Glutamatergic neuron (in vitro differentiated cells): ENCODE results near the gene TNS3. TPM values are rescaled to one million over a fixed set of nuclear protein-coding genes. Genes with fewer than 3 reads are reported as not detected.

ENCODE experiments used
- DNase-seq: peaks from one replicate; pipeline ENCODE4 v3.0.0; 2022
- H3K27ac Mint-ChIP-seq: one replicate; pipeline ENCODE4 v1.8.0; 2020; ENCODE audit warnings: mild to moderate bottlenecking, mixed read lengths, inconsistent platforms; ENCODE audit not compliant: unreplicated experiment
- H3K27me3 Mint-ChIP-seq: one replicate; pipeline ENCODE4 v1.8.0; 2020; ENCODE audit warnings: mild to moderate bottlenecking, moderate library complexity, mixed read lengths, inconsistent platforms; ENCODE audit not compliant: unreplicated experiment
- H3K36me3 Mint-ChIP-seq: one replicate; pipeline ENCODE4 v1.8.0; 2020; ENCODE audit warnings: mild to moderate bottlenecking, mixed read lengths, inconsistent platforms; ENCODE audit not compliant: unreplicated experiment
- H3K4me1 Mint-ChIP-seq: one replicate; pipeline ENCODE4 v1.8.0; 2020; ENCODE audit warnings: mild to moderate bottlenecking, low read depth, mixed read lengths, inconsistent platforms; ENCODE audit not compliant: unreplicated experiment
- H3K4me3 Mint-ChIP-seq: one replicate; pipeline ENCODE4 v1.8.0; 2020; ENCODE audit warnings: mild to moderate bottlenecking, mixed read lengths, inconsistent platforms; ENCODE audit not compliant: unreplicated experiment
- H3K9me3 Mint-ChIP-seq: one replicate; pipeline ENCODE4 v1.8.0; 2020; ENCODE audit warnings: mild to moderate bottlenecking, moderate library complexity, mixed read lengths, inconsistent platforms; ENCODE audit not compliant: unreplicated experiment
- total RNA-seq: library from RNA; stranded (reverse); fragmentation: NEBNext Ultra II Directional; extraction: Animal tissue kit (Norgen Biotek cat#: 25700); gene quantifications from one replicate; pipeline ENCODE4 v1.2.1, GENCODE V29; 2021; ENCODE audit not compliant: unreplicated experiment
- TF ChIP-seq, protein P1 (sequence below): fragments of 200-600 bp; sonication (generic); IDR thresholded peaks from one replicate; pipeline ENCODE4 v1.5.0; 2021; ENCODE audit not compliant: partially characterized antibody, unreplicated experiment

Gene TNS3
- total RNA-seq, 1 donor from 2014 or later = 3.8 TPM

DNA sequence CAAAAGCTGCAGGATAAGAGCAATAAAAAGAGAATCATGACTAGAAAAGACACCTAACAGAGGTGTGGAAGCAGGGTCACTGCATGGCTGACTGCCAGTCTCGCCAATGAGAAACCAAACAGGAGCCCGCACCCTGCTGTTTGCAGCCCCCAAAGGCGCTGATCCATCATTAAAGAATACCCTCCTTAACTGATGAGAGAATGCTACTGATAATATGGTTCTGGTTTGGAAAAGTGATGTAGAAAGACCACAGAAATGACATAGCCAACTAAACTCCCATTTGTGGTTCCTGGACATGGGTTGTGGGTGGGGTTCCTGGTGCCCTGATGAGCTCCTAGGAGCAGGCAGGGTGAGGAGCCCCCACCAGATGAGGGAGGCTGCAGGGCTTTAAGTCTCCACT, 207.4 kb downstream of the TNS3 start:
- no peak overlapping the region for H3K4me3 Mint-ChIP-seq
- no peaks in the 10 kb centered on the region for H3K27me3 Mint-ChIP-seq
- H3K27ac Mint-ChIP-seq = no peak overlapping the region
- H3K36me3 Mint-ChIP-seq = no peaks in the 10 kb centered on the region
- TF ChIP-seq, protein P1, sequence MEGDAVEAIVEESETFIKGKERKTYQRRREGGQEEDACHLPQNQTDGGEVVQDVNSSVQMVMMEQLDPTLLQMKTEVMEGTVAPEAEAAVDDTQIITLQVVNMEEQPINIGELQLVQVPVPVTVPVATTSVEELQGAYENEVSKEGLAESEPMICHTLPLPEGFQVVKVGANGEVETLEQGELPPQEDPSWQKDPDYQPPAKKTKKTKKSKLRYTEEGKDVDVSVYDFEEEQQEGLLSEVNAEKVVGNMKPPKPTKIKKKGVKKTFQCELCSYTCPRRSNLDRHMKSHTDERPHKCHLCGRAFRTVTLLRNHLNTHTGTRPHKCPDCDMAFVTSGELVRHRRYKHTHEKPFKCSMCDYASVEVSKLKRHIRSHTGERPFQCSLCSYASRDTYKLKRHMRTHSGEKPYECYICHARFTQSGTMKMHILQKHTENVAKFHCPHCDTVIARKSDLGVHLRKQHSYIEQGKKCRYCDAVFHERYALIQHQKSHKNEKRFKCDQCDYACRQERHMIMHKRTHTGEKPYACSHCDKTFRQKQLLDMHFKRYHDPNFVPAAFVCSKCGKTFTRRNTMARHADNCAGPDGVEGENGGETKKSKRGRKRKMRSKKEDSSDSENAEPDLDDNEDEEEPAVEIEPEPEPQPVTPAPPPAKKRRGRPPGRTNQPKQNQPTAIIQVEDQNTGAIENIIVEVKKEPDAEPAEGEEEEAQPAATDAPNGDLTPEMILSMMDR = no peak
- H3K4me1 Mint-ChIP-seq = no peaks in the 10 kb centered on the region
- peak; percentile 6 for DNase-seq
- H3K9me3 Mint-ChIP-seq = no peaks in the 10 kb centered on the region

DNA sequence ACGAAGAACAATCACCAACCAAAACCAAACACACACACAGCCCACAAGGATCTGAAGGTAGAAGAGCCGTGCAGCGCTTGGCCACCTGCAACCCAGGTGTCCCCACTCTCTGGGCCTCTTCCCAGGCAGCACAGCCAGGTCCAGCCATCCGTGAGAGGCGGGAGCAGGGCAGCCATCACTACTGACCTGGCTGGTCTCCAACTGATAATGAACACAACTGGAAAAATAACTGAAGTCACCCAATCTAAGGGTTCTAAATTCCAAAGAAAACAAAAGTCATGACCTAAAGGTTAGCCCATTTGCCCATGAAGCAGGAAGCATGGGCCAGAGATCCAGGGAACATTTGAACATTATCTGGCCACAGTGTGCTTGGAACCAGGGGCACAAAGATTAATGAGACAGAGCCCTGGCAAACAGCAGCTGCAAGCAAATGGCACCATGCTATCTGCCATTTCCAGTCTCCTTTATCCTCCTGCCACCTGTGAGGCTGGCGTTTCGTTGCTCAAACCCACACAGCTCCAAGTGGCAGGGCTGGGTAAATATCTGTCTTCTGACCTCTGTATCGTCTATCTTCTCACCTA, 207.9 kb downstream of the TNS3 start:
- no peak overlapping the region for H3K27ac Mint-ChIP-seq
- TF ChIP-seq, protein P1 = no peak
- no peaks in the 10 kb centered on the region for H3K4me1 Mint-ChIP-seq
- no peaks in the 10 kb centered on the region for H3K36me3 Mint-ChIP-seq
- H3K4me3 Mint-ChIP-seq = no peak overlapping the region
- no peaks in the 10 kb centered on the region for H3K27me3 Mint-ChIP-seq
- no peaks in the 10 kb centered on the region for H3K9me3 Mint-ChIP-seq
- DNase-seq = peak; percentile 3

DNA sequence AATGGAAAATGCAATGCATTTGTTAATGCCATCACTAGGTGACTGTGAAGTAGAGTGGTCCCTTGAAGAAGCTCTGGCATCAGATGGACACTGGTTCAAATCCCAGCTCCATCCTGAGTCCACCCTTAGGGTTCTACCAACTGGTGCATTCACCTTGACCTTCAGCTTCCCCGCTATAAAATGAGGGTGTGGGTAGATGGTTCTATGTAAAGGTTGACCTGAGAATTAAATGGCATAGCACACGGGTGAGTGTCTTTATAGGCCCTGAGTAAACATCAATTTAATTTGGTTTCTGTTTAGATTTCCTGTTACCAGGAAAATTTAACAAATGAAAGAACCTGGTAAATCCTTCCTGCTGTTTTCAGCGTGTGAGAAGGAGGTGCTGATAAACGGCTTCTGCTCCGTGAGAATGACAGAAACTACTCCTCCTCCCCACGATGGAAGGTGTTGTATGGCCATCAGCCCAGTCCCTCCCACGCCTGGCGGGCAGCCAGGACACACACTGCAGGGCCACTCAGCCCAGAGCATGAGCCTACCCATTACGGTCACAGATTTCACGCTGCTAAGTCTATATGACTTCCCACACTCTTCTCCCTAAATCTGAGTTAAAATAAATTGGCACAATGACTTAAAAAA, 210.1 kb downstream of the TNS3 start:
- H3K4me3 Mint-ChIP-seq = no peak overlapping the region
- peaks cover 3% of the 10 kb centered on the region for H3K27me3 Mint-ChIP-seq
- TF ChIP-seq, protein P1 = no peak
- no peaks in the 10 kb centered on the region for H3K36me3 Mint-ChIP-seq
- no peaks in the 10 kb centered on the region for H3K4me1 Mint-ChIP-seq
- no peak overlapping the region for H3K27ac Mint-ChIP-seq
- peaks cover 2% of the 10 kb centered on the region for H3K9me3 Mint-ChIP-seq
- no peak for DNase-seq

DNA sequence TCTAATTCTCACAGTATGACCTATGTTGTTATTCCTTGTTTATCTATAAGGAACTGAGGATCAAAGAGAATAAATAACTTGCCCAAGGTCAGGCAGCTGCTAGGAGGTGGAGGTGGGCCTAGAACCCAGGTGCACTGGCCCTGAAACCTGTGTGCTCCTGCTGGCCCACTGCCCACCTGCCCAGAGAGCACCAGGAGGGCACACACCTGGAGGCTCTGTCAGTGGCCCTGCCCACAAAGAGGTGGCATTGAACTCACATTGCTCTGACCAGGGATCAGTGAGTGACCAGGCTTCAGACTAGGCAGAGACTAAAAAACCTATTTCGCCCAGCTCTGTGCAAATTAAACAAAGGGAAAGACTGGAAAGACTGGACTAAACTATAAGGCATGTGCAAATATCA, 210.6 kb downstream of the TNS3 start:
- no peaks in the 10 kb centered on the region for H3K36me3 Mint-ChIP-seq
- no peak overlapping the region for H3K27ac Mint-ChIP-seq
- peaks cover 3% of the 10 kb centered on the region for H3K27me3 Mint-ChIP-seq
- no peaks in the 10 kb centered on the region for H3K4me1 Mint-ChIP-seq
- DNase-seq = no peak
- TF ChIP-seq, protein P1 = no peak
- peaks cover 2% of the 10 kb centered on the region for H3K9me3 Mint-ChIP-seq
- H3K4me3 Mint-ChIP-seq = no peak overlapping the region

DNA sequence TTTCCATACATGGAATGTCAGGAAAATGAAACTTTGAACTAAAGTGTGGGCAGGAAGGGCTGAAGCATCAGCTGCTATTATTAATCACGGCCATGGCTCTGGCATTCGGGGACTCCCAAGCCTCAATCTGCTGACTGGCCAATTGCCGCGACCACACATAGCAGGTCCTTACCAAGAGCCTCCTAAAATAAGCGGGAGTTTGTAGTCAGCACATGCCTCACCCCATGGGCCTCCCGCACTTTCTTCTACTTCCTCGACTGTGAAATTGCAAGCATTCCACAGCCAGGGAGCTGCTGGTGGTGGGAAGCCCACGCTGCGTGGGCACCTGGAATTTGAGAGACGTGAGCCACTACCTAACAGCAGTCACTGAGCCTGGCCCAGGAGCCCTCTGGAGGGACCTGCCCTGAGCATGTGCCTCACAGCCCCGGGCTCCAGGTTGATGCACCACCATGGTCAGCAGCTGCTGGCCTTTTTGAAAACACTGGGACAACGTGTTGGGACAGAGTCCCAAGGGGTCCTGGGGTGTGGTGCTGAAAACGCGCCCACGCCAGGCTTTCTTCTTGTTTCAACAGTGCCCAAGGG, 211.4 kb downstream of the TNS3 start:
- DNase-seq = no peak
- H3K4me3 Mint-ChIP-seq = no peak overlapping the region
- peaks cover 3% of the 10 kb centered on the region for H3K27me3 Mint-ChIP-seq
- peaks cover 2% of the 10 kb centered on the region for H3K9me3 Mint-ChIP-seq
- no peaks in the 10 kb centered on the region for H3K4me1 Mint-ChIP-seq
- H3K36me3 Mint-ChIP-seq = no peaks in the 10 kb centered on the region
- H3K27ac Mint-ChIP-seq = no peak overlapping the region
- TF ChIP-seq, protein P1 = no peak
